ENCODE data around the gene VIT. TPM values are rescaled to one million over a fixed set of nuclear protein-coding genes. Genes with fewer than 3 reads are reported as not detected.

VIT gene
- total RNA-seq, 3 donors from 2014 or later (not counting 1 experiment from before 2014, with no cell fraction given) = 1.4 to 1.9 (median 1.7) TPM

- intact Hi-C loops (cut with micrococcal nuclease) = no loop called here
- H3K4me1 ChIP-seq (ENCODE audit: control insufficient read depth, insufficient read depth, low read length) = no peaks in the 10 kb centered on the region
- TF ChIP-seq CTCF (IDR thresholded peaks at IDR 0.05) = no peak
- peaks cover 44% of the 10 kb centered on the region for H3K36me3 ChIP-seq (ENCODE audit: control insufficient read depth, insufficient read depth, low read length)
- no peak overlapping the region for H3K4me3 ChIP-seq (ENCODE audit: low read length)
- no CpG with 5 or more reads among the region's 2 CpGs for WGBS (ENCODE audit: insufficient coverage)
- H3K27ac ChIP-seq (ENCODE audit: low read length) = no peak overlapping the region
- DNase-seq = no peak
- Mint-ChIP-seq H3K27me3 (ENCODE audit: low read depth in 2 of 2) (no peaks in the 10 kb centered on the region), H3K4me1 (peaks cover 12 to 13% of the 10 kb centered on the region in 2 donors), H3K36me3 (peaks cover 18% of the 10 kb centered on the region), H3K27ac (no peak overlapping the region), H3K9me3 (no peaks in the 10 kb centered on the region), H3K4me3 (no peak overlapping the region)
- H3K27me3 ChIP-seq (ENCODE audit: control insufficient read depth, insufficient read depth, low read length) = no peaks in the 10 kb centered on the region
- no peak for ATAC-seq
- no peaks in the 10 kb centered on the region for H3K9me3 ChIP-seq (ENCODE audit: control insufficient read depth, insufficient read depth, low read length)
Measured at GRCh38 chr2:36855429-36855828, 158.9 kb downstream of the VIT start.

- 89% methylated on average over 3 of the region's 5 CpGs for WGBS (ENCODE audit: insufficient coverage)
- peaks cover 35% of the 10 kb centered on the region for H3K36me3 ChIP-seq (ENCODE audit: control insufficient read depth, insufficient read depth, low read length)
- H3K27ac ChIP-seq (ENCODE audit: low read length) = no peak overlapping the region
- no peaks in the 10 kb centered on the region for H3K4me1 ChIP-seq (ENCODE audit: control insufficient read depth, insufficient read depth, low read length)
- H3K9me3 ChIP-seq (ENCODE audit: control insufficient read depth, insufficient read depth, low read length) = no peaks in the 10 kb centered on the region
- no peaks in the 10 kb centered on the region for H3K27me3 ChIP-seq (ENCODE audit: control insufficient read depth, insufficient read depth, low read length)
- DNase-seq (no peak), ATAC-seq (no peak)
- Mint-ChIP-seq H3K27me3 (ENCODE audit: low read depth in 2 of 2) (no peaks in the 10 kb centered on the region), H3K4me1 (peaks cover 12 to 13% of the 10 kb centered on the region in 2 donors), H3K4me3 (no peak overlapping the region), H3K9me3 (no peaks in the 10 kb centered on the region), H3K27ac (no peak overlapping the region), H3K36me3 (peaks cover 13% of the 10 kb centered on the region)
- intact Hi-C loops (cut with micrococcal nuclease) = no loop called here
- H3K4me3 ChIP-seq (ENCODE audit: low read length) = no peak overlapping the region
- no peak for TF ChIP-seq CTCF (IDR thresholded peaks at IDR 0.05)
Measured at GRCh38 chr2:36857713-36858112, 161.2 kb downstream of the VIT start.

- peaks cover 22% of the 10 kb centered on the region for H3K36me3 Mint-ChIP-seq
Measured at GRCh38 chr2:36858551-36859365, 162.3 kb downstream of the VIT start.

More at GRCh38 chr2:36858551-36859365, 162.3 kb downstream of the VIT start:
- Histone ChIP-seq H3K27ac (ENCODE audit: low read length) (no peak overlapping the region), H3K36me3 (ENCODE audit: control insufficient read depth, insufficient read depth, low read length) (peaks cover 35% of the 10 kb centered on the region), H3K27me3 (ENCODE audit: control insufficient read depth, insufficient read depth, low read length) (no peaks in the 10 kb centered on the region), H3K4me3 (ENCODE audit: low read length) (no peak overlapping the region), H3K4me1 (ENCODE audit: control insufficient read depth, insufficient read depth, low read length) (no peaks in the 10 kb centered on the region), H3K9me3 (ENCODE audit: control insufficient read depth, insufficient read depth, low read length) (no peaks in the 10 kb centered on the region)
- H3K9me3 Mint-ChIP-seq = no peaks in the 10 kb centered on the region
- peak in 1 of 3 donors; percentile 37 for ATAC-seq
- H3K27me3 Mint-ChIP-seq (ENCODE audit: low read depth in 2 of 2) = no peaks in the 10 kb centered on the region
- H3K4me1 Mint-ChIP-seq = peaks cover 12 to 13% of the 10 kb centered on the region in 2 donors
- no peak overlapping the region for H3K4me3 Mint-ChIP-seq
- no peak for DNase-seq
- TF ChIP-seq CTCF (IDR thresholded peaks at IDR 0.05) = no peak
- peak overlapping the region; percentile 42 to 56 for H3K27ac Mint-ChIP-seq
- intact Hi-C loops (cut with micrococcal nuclease) = no loop called here
